Mammary epithelial cell (primary cell): ENCODE measurements around the gene PLA2G4E.

ENCODE experiments used
- CTCF ChIP-seq, 2 donors: IDR thresholded peaks in 1 of 2; conservative IDR thresholded peaks in 1 of 2; 2 replicates each; pipeline ENCODE4 v1.5.1; 2011 to 2012; ENCODE audit warnings: inconsistent platforms in 2 of 2, low read length in 2 of 2, mild to moderate bottlenecking in 2 of 2, control low read depth in 1 of 2, low read depth in 1 of 2; ENCODE audit not compliant: insufficient read depth in 1 of 2; ENCODE audit errors: extremely low read depth in 1 of 2
- EZH2 ChIP-seq: IDR thresholded peaks from 2 replicates; pipeline ENCODE4 v1.6.1; 2012; ENCODE audit warnings: low read length, inconsistent platforms, borderline replicate concordance

- no peak for TF ChIP-seq CTCF (conservative IDR thresholded peaks at IDR 0.05 in 1 of 2, IDR thresholded peaks at IDR 0.05 in 1 of 2; ENCODE audit: extremely low read depth in 1 of 2, insufficient read depth in 1 of 2, low read depth in 1 of 2, low read length in 2 of 2)
- no peak for TF ChIP-seq EZH2
These were observed 29.8 kb upstream of the PLA2G4E start for GRCh38 chr15:42050484-42051255.
